Sigmoid colon (tissue), 4 donors: ENCODE data around the gene CTAGE4.

Experiments used
- CTCF ChIP-seq, 4 experiments: fragments of 450-650 bp in 3 of 4; fragments of 200-600 bp in 1 of 4; IDR thresholded peaks; one replicate each; pipeline ENCODE4 v1.5.1; 2016 to 2019; ENCODE audit warnings: antibody characterized with exemption in 4 of 4, mild to moderate bottlenecking in 3 of 4, moderate library complexity in 2 of 4
- EP300 ChIP-seq, 4 donors: sonication (generic); formaldehyde crosslinking; IDR thresholded peaks; one replicate each; pipeline ENCODE4 v1.6.1; 2017; ENCODE audit warnings: antibody characterized with exemption in 4 of 4
- POLR2A ChIP-seq, 2 donors: fragments of 450-650 bp; IDR thresholded peaks; one replicate each; pipeline ENCODE4 v1.6.1; 2016; ENCODE audit warnings: antibody characterized with exemption in 2 of 2, mild to moderate bottlenecking in 2 of 2, moderate library complexity in 2 of 2
- POLR2AphosphoS5 ChIP-seq, 4 donors: sonication (generic); formaldehyde crosslinking; IDR thresholded peaks; one replicate each; pipeline ENCODE4 v1.6.1; 2017; ENCODE audit warnings: antibody characterized with exemption in 4 of 4

GRCh38 chr7:144142187-144142586 lies 41.1 kb upstream of the CTAGE4 start:
- TF ChIP-seq POLR2AphosphoS5 (IDR thresholded peaks at IDR 0.05) (no peak), CTCF (IDR thresholded peaks at IDR 0.05) (no peak), EP300 (IDR thresholded peaks at IDR 0.05) (no peak), POLR2A (IDR thresholded peaks at IDR 0.05) (no peak)
